Measurements from ENCODE around the gene TMEM185B. TPM values are rescaled to one million over a fixed set of nuclear protein-coding genes. Genes with fewer than 3 reads are reported as not detected.

The TMEM185B gene
- 10 to 100 TPM; 22.8 to 40.0 (median 30.4) TPM for total RNA-seq

- peaks cover 4% of the 10 kb centered on the region for H3K36me3 ChIP-seq
- H3K27ac ChIP-seq, result peak within 1 kb of the TSS; percentile 91
- 7% methylated on average over 20 of the region's 108 CpGs for WGBS
- peak within 1 kb of the TSS; percentile 54 for H3K4me3 ChIP-seq
- H3K4me1 ChIP-seq, result peaks cover 28% of the 10 kb centered on the region
- peak; percentile 93 to 95 for DNase-seq (ENCODE audit: low spot score in 2 of 2)
- TF ChIP-seq EP300 (IDR thresholded peaks at IDR 0.05) (no peak), POLR2AphosphoS5 (IDR thresholded peaks at IDR 0.05) (no peak), CTCF (IDR thresholded peaks at IDR 0.05) (peak in 1 of 2 donors; percentile 16)
- H3K9me3 ChIP-seq, result no peaks in the 10 kb centered on the region
- no peaks in the 10 kb centered on the region for H3K27me3 ChIP-seq
Measured at GRCh38 chr2:120223034-120223912, at the start of gene TMEM185B. Gene TMEM185B, minus strand, starts transcription at chr2:120223400. Its CDS starts 424 bp downstream, at chr2:120222976.

- TF ChIP-seq POLR2A (IDR thresholded peaks at IDR 0.05) (no peak), POLR2AphosphoS5 (IDR thresholded peaks at IDR 0.05) (no peak), CTCF (IDR thresholded peaks at IDR 0.05) (no peak), EP300 (IDR thresholded peaks at IDR 0.05) (no peak)
- WGBS, result 100% methylated on average over 1 of the region's 1 CpG
Measured at GRCh38 chr2:120271711-120272379, 48.6 kb upstream of the TMEM185B start.

GRCh38 chr2:120269816-120270215 lies 46.6 kb upstream of the TMEM185B start:
- H3K27me3 ChIP-seq, result no peaks in the 10 kb centered on the region
- TF ChIP-seq EP300 (IDR thresholded peaks at IDR 0.05), result no peak
- TF ChIP-seq POLR2AphosphoS5 (IDR thresholded peaks at IDR 0.05), result no peak
- TF ChIP-seq CTCF (IDR thresholded peaks at IDR 0.05), result no peak
- TF ChIP-seq POLR2A (IDR thresholded peaks at IDR 0.05), result no peak
- H3K27ac ChIP-seq, result no peak overlapping the region
- H3K36me3 ChIP-seq, result no peaks in the 10 kb centered on the region
- H3K9me3 ChIP-seq, result no peaks in the 10 kb centered on the region
- H3K4me3 ChIP-seq, result no peak overlapping the region
- WGBS, result 82% methylated on average over 1 of the region's 1 CpG
- peaks cover 9% of the 10 kb centered on the region for H3K4me1 ChIP-seq
- DNase-seq (ENCODE audit: low spot score in 2 of 2), result no peak

More at GRCh38 chr2:120271711-120272379, 48.6 kb upstream of the TMEM185B start:
- no peak for DNase-seq (ENCODE audit: low spot score in 2 of 2)
- no peaks in the 10 kb centered on the region for H3K9me3 ChIP-seq
- no peaks in the 10 kb centered on the region for H3K27me3 ChIP-seq
- H3K4me1 ChIP-seq, result peaks cover 8% of the 10 kb centered on the region
- H3K4me3 ChIP-seq, result no peak overlapping the region
- H3K36me3 ChIP-seq, result no peaks in the 10 kb centered on the region
- no peak overlapping the region for H3K27ac ChIP-seq

GRCh38 chr2:120269076-120269744 lies 46.0 kb upstream of the TMEM185B start:
- TF ChIP-seq CTCF (IDR thresholded peaks at IDR 0.05) (no peak), EP300 (IDR thresholded peaks at IDR 0.05) (no peak), POLR2A (IDR thresholded peaks at IDR 0.05) (no peak), POLR2AphosphoS5 (IDR thresholded peaks at IDR 0.05) (no peak)
- no peak overlapping the region for H3K4me3 ChIP-seq
- H3K9me3 ChIP-seq, result no peaks in the 10 kb centered on the region
- no peak overlapping the region for H3K27ac ChIP-seq
- no peaks in the 10 kb centered on the region for H3K27me3 ChIP-seq
- no peak for DNase-seq (ENCODE audit: low spot score in 2 of 2)
- H3K4me1 ChIP-seq, result peaks cover 9% of the 10 kb centered on the region
- H3K36me3 ChIP-seq, result no peaks in the 10 kb centered on the region
- 90% methylated on average over 11 of the region's 11 CpGs for WGBS

All from suprapubic skin (tissue), 4 donors.